KMS-11 (cell line): ENCODE measurements around the gene GLCE.

ENCODE experiments used
- H2AFZ ChIP-seq: fragments of 200-600 bp; sonication (generic); 2 replicates; pipeline ENCODE4 v1.6.1; 2016; ENCODE audit warnings: antibody characterized with exemption, mixed run types, low read depth
- H3K27ac ChIP-seq: fragments of 200-600 bp; sonication (generic); 2 replicates; pipeline ENCODE4 v1.6.1; 2016; ENCODE audit warnings: mild to moderate bottlenecking, mixed run types
- H3K27me3 ChIP-seq: fragments of 200-600 bp; sonication (generic); 2 replicates; pipeline ENCODE4 v1.6.1; 2017; ENCODE audit warnings: mild to moderate bottlenecking, low read depth, mixed run types, moderate library complexity; ENCODE audit not compliant: insufficient read depth
- H3K36me3 ChIP-seq: fragments of 200-600 bp; sonication (generic); 2 replicates; pipeline ENCODE4 v1.6.1; 2017; ENCODE audit warnings: mild to moderate bottlenecking, mixed run types; ENCODE audit not compliant: insufficient read depth
- H3K4me1 ChIP-seq: fragments of 200-600 bp; sonication (generic); 2 replicates; pipeline ENCODE4 v1.6.1; 2016; ENCODE audit warnings: mild to moderate bottlenecking, low read depth, mixed run types; ENCODE audit not compliant: poor library complexity, severe bottlenecking
- H3K4me2 ChIP-seq: fragments of 200-600 bp; sonication (generic); 2 replicates; pipeline ENCODE4 v1.7.0; 2016; ENCODE audit warnings: mild to moderate bottlenecking, mixed run types
- H3K4me3 ChIP-seq: fragments of 200-600 bp; sonication (generic); IDR thresholded peaks from 2 replicates; pipeline ENCODE4 v1.6.1; 2017; ENCODE audit warnings: low read depth, low read length, mixed read lengths; ENCODE audit not compliant: insufficient read depth
- H3K79me2 ChIP-seq: fragments of 200-600 bp; sonication (generic); 2 replicates; pipeline ENCODE4 v1.6.1; 2016; ENCODE audit warnings: low read depth, mixed run types; ENCODE audit not compliant: insufficient read depth
- H3K9ac ChIP-seq: fragments of 200-600 bp; sonication (generic); 2 replicates; pipeline ENCODE4 v1.6.1; 2016; ENCODE audit warnings: mild to moderate bottlenecking, mixed run types
- H4K20me1 ChIP-seq: fragments of 200-600 bp; sonication (generic); 2 replicates; pipeline ENCODE4 v1.6.1; 2016; ENCODE audit warnings: mild to moderate bottlenecking, mixed run types; ENCODE audit not compliant: insufficient read depth
- TF ChIP-seq, protein P1 (sequence below): fragments of 200-600 bp; sonication (generic); conservative IDR thresholded peaks from 2 replicates; pipeline ENCODE4 v1.6.1; 2017; ENCODE audit warnings: low read depth, mild to moderate bottlenecking, antibody characterized with exemption, low read length, moderate library complexity, mixed read lengths

GLCE gene

DNA sequence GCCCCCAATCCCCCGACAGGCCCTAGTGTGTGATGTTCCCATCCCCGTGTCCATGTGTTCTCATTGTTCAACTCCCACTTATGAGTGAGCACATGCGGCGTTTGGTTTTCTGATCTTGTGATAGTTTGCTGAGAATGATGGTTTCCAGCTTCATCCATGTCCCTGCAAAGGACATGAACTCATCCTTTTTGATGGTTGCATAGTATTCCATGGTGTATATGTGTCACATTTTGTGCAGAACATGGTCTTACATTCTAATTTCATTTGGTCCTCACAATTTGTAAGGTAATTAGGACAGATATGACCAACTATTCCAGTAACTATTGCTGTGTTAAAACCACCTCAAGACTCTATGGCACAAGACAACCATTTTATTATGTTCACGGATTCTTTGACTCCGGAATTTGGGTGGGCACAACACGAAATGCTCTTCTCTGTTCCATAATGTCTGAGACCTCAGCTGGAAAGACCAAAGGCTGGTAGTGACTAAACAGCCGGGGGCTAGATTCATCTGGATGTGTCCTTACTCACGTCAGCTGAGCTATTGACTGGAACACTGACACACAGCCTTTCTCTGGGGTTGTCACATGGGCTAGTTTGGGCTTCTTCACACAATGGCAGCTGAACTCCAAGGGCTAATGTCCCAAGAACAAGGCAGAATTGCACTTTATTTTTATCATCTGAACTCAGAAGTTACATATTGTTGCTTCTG, 13.6 kb upstream of the GLCE start:
- Histone ChIP-seq H3K27ac (no peak overlapping the region), H3K9ac (no peak overlapping the region), H3K79me2 (no peaks in the 10 kb centered on the region), H2AFZ (no peak overlapping the region), H3K4me3 (no peak overlapping the region), H3K4me1 (no peaks in the 10 kb centered on the region), H3K4me2 (no peak overlapping the region), H3K27me3 (no peaks in the 10 kb centered on the region), H3K36me3 (no peaks in the 10 kb centered on the region), H4K20me1 (no peaks in the 10 kb centered on the region)
- TF ChIP-seq, protein P1, sequence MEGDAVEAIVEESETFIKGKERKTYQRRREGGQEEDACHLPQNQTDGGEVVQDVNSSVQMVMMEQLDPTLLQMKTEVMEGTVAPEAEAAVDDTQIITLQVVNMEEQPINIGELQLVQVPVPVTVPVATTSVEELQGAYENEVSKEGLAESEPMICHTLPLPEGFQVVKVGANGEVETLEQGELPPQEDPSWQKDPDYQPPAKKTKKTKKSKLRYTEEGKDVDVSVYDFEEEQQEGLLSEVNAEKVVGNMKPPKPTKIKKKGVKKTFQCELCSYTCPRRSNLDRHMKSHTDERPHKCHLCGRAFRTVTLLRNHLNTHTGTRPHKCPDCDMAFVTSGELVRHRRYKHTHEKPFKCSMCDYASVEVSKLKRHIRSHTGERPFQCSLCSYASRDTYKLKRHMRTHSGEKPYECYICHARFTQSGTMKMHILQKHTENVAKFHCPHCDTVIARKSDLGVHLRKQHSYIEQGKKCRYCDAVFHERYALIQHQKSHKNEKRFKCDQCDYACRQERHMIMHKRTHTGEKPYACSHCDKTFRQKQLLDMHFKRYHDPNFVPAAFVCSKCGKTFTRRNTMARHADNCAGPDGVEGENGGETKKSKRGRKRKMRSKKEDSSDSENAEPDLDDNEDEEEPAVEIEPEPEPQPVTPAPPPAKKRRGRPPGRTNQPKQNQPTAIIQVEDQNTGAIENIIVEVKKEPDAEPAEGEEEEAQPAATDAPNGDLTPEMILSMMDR = no peak

DNA sequence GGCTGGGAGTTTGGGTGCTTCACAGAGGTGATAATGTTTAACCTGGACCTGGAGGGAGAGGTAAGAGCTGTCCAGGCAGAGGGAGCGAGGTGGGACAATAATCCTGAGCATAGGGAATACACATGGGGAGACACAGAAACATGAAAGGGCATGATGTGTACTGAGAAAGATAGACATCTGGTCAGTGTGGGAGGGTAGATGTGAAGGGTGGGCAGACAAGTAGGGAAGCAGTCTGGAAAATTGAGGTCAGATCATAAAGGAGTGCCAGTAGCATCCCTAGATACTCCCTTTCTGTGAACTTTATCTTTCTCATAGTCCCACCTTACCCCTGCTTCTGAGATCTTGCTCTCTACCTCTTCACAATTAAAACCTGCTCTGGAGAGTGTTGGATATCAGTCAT, 12.0 kb upstream of the GLCE start:
- Histone ChIP-seq H3K27me3 (no peaks in the 10 kb centered on the region), H3K4me2 (no peak overlapping the region), H3K79me2 (no peaks in the 10 kb centered on the region), H3K4me3 (no peak overlapping the region), H3K4me1 (no peaks in the 10 kb centered on the region), H3K27ac (no peak overlapping the region), H2AFZ (no peak overlapping the region), H4K20me1 (no peaks in the 10 kb centered on the region), H3K36me3 (no peaks in the 10 kb centered on the region), H3K9ac (no peak overlapping the region)
- TF ChIP-seq, protein P1 = no peak

DNA sequence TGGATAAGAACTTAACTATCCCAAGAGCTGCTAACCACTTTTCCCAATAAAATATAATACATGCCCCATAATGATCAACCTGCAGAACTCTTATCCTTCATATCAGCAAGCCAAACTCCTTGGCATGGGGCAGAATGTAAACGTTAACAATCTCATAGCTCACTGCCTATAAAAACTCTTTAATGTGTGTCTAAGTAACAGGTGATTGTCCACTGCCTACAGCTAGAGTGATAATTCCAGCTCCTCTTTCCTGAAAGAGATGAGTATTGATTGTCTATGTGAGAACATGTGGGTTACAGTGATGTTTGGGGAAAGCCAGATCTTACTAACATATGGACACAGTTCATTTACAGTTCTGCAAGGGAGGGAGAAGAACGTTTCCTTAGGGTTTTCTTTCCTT, 11.3 kb upstream of the GLCE start:
- Histone ChIP-seq H3K27ac (no peak overlapping the region), H3K4me3 (no peak overlapping the region), H3K27me3 (no peaks in the 10 kb centered on the region), H3K4me2 (no peak overlapping the region), H3K9ac (no peak overlapping the region), H4K20me1 (no peaks in the 10 kb centered on the region), H3K36me3 (no peaks in the 10 kb centered on the region), H3K79me2 (no peaks in the 10 kb centered on the region), H3K4me1 (no peaks in the 10 kb centered on the region), H2AFZ (no peak overlapping the region)
- TF ChIP-seq, protein P1 = no peak

- H3K27ac ChIP-seq = no peak overlapping the region
- H3K4me1 ChIP-seq = no peaks in the 10 kb centered on the region
- no peaks in the 10 kb centered on the region for H3K27me3 ChIP-seq
- H3K79me2 ChIP-seq = no peaks in the 10 kb centered on the region
- H3K4me3 ChIP-seq = no peak overlapping the region
- H4K20me1 ChIP-seq = no peaks in the 10 kb centered on the region
- TF ChIP-seq, protein P1 = no peak
- H2AFZ ChIP-seq = no peak overlapping the region
- no peak overlapping the region for H3K9ac ChIP-seq
- H3K36me3 ChIP-seq = no peaks in the 10 kb centered on the region
- no peak overlapping the region for H3K4me2 ChIP-seq
Observed at GRCh38 chr15:69149803-69150202, 10.6 kb upstream of the GLCE start.
